ENCODE data around the gene TSPYL1. TPM values are rescaled to one million over a fixed set of nuclear protein-coding genes. Genes with fewer than 3 reads are reported as not detected.

The TSPYL1 gene
- total and polyA plus RNA-seq, 8 donors: 61.9 to 100 (median 81.5) TPM

DNA sequence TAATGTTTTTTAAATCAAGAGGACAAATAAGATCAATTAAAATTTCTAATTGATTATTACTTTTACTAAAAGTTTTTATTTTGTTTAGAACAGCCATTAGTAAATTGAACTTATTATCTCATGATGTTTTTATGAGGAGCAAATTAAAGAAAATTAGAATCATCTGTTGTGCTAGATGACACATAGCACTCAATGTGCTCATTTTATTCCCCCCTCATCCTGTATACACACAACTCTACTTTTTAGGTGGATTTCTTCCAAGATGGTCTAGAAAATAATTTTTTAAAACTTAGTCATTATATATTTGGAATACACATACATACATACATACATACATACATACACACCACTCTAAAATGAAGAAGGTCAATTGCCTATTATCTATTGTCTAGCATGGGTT is 29.3 kb upstream of the TSPYL1 start:
- ATAC-seq (no peak), DNase-seq (no peak)
- H3K27me3 ChIP-seq: no peaks in the 10 kb centered on the region
- no peak overlapping the region for H3K27ac ChIP-seq
- H3K4me1 ChIP-seq: peaks cover 0 to 5% of the 10 kb centered on the region in 2 donors
- no peaks in the 10 kb centered on the region for H3K9me3 ChIP-seq
- intact Hi-C loops (cut with DNase I): no loop called here
- no peaks in the 10 kb centered on the region for H3K36me3 ChIP-seq
- no peak overlapping the region for H3K4me3 ChIP-seq
- TF ChIP-seq, protein P1, sequence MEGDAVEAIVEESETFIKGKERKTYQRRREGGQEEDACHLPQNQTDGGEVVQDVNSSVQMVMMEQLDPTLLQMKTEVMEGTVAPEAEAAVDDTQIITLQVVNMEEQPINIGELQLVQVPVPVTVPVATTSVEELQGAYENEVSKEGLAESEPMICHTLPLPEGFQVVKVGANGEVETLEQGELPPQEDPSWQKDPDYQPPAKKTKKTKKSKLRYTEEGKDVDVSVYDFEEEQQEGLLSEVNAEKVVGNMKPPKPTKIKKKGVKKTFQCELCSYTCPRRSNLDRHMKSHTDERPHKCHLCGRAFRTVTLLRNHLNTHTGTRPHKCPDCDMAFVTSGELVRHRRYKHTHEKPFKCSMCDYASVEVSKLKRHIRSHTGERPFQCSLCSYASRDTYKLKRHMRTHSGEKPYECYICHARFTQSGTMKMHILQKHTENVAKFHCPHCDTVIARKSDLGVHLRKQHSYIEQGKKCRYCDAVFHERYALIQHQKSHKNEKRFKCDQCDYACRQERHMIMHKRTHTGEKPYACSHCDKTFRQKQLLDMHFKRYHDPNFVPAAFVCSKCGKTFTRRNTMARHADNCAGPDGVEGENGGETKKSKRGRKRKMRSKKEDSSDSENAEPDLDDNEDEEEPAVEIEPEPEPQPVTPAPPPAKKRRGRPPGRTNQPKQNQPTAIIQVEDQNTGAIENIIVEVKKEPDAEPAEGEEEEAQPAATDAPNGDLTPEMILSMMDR (IDR thresholded peaks at IDR 0.05): no peak

DNA sequence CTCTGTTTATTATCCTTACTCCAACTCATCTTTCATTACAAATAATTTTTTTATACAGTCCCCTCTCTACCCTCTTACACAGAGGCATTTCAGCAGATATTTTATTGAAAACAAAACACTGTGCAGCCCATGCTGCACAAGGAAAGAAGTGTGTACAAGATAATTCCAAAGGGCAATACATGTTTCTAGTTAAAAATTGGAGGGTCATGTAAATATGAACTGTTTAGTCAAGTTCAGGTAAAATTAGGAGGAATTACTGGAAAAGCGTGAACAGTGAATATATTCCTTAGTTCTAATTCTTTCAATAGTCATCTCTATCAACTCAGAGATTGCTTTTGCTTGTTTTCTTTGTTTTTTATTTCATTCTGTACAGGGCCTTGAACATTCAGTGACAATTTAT is 27.9 kb upstream of the TSPYL1 start:
- no peaks in the 10 kb centered on the region for H3K36me3 ChIP-seq
- DNase-seq (no peak), ATAC-seq (no peak)
- intact Hi-C loops (cut with DNase I): no loop called here
- TF ChIP-seq, protein P1 (IDR thresholded peaks at IDR 0.05): no peak
- no peaks in the 10 kb centered on the region for H3K9me3 ChIP-seq
- no peaks in the 10 kb centered on the region for H3K4me1 ChIP-seq
- H3K27me3 ChIP-seq: no peaks in the 10 kb centered on the region
- H3K27ac ChIP-seq: no peak overlapping the region
- H3K4me3 ChIP-seq: no peak overlapping the region

DNA sequence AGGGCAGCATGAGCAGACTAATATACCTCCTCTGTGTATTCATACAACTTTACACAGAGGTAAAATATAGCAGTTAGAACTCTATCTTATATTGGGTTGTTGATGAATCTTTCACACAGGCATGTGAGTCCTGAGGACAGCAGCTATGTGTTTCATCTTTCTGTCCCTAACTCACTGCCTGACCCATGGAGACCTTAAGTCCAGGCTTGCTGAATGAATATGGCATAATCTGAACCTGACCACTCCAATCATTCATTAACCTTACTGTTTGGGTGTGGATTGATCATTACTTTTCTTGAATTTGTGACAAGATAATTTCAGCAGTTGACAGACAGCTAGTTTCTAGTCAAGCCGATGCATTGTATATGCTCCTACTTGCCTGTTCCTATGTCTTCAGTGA is 27.3 kb upstream of the TSPYL1 start:
- TF ChIP-seq, protein P1 (IDR thresholded peaks at IDR 0.05): no peak
- Histone ChIP-seq H3K4me3 (no peak overlapping the region), H3K27me3 (no peaks in the 10 kb centered on the region), H3K36me3 (no peaks in the 10 kb centered on the region), H3K4me1 (no peaks in the 10 kb centered on the region), H3K9me3 (no peaks in the 10 kb centered on the region), H3K27ac (no peak overlapping the region)
- ATAC-seq (no peak), DNase-seq (no peak)
- intact Hi-C loops (cut with DNase I): no loop called here

DNA sequence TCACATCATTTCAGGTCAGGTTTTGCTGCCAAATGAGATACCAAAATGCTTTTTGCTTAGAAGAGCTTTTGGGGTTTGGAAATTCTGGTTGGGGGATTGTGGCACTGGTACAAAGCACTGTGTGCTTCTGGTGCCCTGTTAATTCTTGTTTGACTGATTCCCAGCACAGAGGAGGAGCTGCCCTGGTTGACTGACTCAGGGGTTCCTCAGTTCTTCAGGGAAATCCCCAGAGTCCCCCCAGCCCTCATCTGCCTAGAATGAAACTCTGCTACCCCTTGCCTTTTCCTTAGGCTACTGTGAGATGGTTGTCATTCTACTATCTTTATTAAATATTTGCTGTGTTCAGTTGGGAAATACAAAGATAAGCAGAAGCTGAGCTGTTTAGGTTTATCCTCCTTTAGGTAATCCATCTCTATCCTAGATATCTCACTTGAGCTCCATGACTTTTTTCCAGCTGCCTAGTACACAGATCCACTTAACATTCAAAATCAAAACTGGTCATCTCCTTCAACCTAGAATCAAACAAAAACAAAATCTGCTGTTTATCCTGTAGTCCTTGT is 24.9 kb upstream of the TSPYL1 start:
- ATAC-seq (no peak), DNase-seq (no peak)
- H3K27me3 ChIP-seq: no peaks in the 10 kb centered on the region
- H3K9me3 ChIP-seq: no peaks in the 10 kb centered on the region
- no peak overlapping the region for H3K4me3 ChIP-seq
- intact Hi-C loops (cut with DNase I): no loop called here
- H3K27ac ChIP-seq: no peak overlapping the region
- H3K4me1 ChIP-seq: peaks cover 0 to 5% of the 10 kb centered on the region in 2 donors
- no peaks in the 10 kb centered on the region for H3K36me3 ChIP-seq
- TF ChIP-seq, protein P1 (IDR thresholded peaks at IDR 0.05): no peak

DNA sequence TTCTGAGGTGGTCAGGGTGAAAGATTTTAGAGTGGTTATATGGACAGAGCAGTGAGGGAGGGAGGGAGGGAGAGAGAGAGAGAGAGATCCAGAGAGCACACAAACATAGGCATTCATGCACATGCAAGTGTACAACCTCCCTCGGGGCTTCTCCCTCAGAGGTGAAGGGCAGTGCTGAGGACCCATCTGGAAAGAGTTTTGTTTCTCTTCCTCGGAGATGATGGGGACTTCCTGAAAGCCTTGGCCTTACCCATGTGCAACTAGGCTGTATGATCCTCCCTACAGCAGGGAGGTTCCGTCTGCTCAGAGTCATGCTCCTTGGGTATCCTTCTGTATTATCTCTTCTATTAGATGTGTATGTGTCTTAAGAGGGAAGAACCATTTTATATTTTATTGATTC is 21.4 kb upstream of the TSPYL1 start:
- no peak for ATAC-seq
- Histone ChIP-seq H3K36me3 (no peaks in the 10 kb centered on the region), H3K9me3 (peaks cover 0 to 7% of the 10 kb centered on the region in 2 donors), H3K4me3 (no peak overlapping the region), H3K27ac (no peak overlapping the region), H3K4me1 (peaks cover 0 to 5% of the 10 kb centered on the region in 2 donors), H3K27me3 (no peaks in the 10 kb centered on the region)
- intact Hi-C loops (cut with DNase I): no loop called here
- DNase-seq: no peak
- TF ChIP-seq, protein P1 (IDR thresholded peaks at IDR 0.05): no peak
